Adrenal gland (tissue), 12 donors: ENCODE data around the gene ARHGEF10L. TPM values are rescaled to one million over a fixed set of nuclear protein-coding genes. Genes with fewer than 3 reads are reported as not detected.

Experiments
- DNase-seq, 7 donors: peaks; one replicate each; pipeline ENCODE4 v3.0.0-alpha.2; 2019 to 2020
- H3K27ac ChIP-seq, 5 donors: fragments of 200-600 bp; sonication (generic) in 4 of 5; 1 replicate in 3 of 5; 2 replicates in 2 of 5; pipeline versions ENCODE4 v1.5.1 to v1.8.0; 2016 to 2020; ENCODE audit warnings: mild to moderate bottlenecking in 1 of 5
- H3K27me3 ChIP-seq: fragments of 200-600 bp; 2 replicates; pipeline ENCODE4 v1.8.0; 2021
- H3K36me3 ChIP-seq, 2 donors: fragments of 200-600 bp; replicated peaks in 1 of 2; 1 replicate in 1 of 2; 2 replicates in 1 of 2; pipeline versions ENCODE4 v1.5.1 to v1.8.0; 2018 to 2022
- H3K4me1 ChIP-seq, 2 donors: fragments of 200-600 bp; replicated peaks in 1 of 2; 1 replicate in 1 of 2; 2 replicates in 1 of 2; pipeline versions ENCODE4 v1.5.1 to v1.8.0; 2018 to 2021
- H3K4me3 ChIP-seq, 4 donors: fragments of 200-600 bp; sonication (generic) in 3 of 4; one replicate each; pipeline ENCODE4 v1.5.1; 2016 to 2018
- H3K9me3 ChIP-seq, 3 donors: fragments of 200-600 bp; sonication (generic) in 1 of 3; replicated peaks in 1 of 3; 1 replicate in 2 of 3; 2 replicates in 1 of 3; pipeline versions ENCODE4 v1.5.1 to v1.8.0; 2016 to 2021
- CTCF ChIP-seq, 6 experiments: fragments of 450-650 bp in 4 of 6; fragments of 200-600 bp in 2 of 6; sonication (generic) in 1 of 6; IDR thresholded peaks; 1 replicate in 5 of 6; 2 replicates in 1 of 6; pipeline versions ENCODE4 v1.5.1 to v1.8.0; 2016 to 2021; ENCODE audit warnings: antibody characterized with exemption in 6 of 6, mild to moderate bottlenecking in 2 of 6, moderate library complexity in 1 of 6
- POLR2A ChIP-seq, 2 donors: fragments of 450-650 bp; IDR thresholded peaks; one replicate each; pipeline ENCODE4 v1.6.1; 2017; ENCODE audit warnings: antibody characterized with exemption in 2 of 2, mild to moderate bottlenecking in 2 of 2, moderate library complexity in 1 of 2
- WGBS, 4 donors: extraction: QIAGEN DNeasy Blood & Tissue Kit in 2 of 4; methylation state at CpG; one replicate each; pipeline versions ENCODE4 v1.1.5 to v1.1.7; 2013 to 2017; 5-methylcytosine and 5-hydroxymethylcytosine counted together
- intact Hi-C, 2 donors: fragments of 100-400 bp; cut with DNase I; formaldehyde crosslinking; loops; one replicate each; pipeline versions ENCODE4 v1.14.1 to v1.15.0; 2022 to 2023
- polyA plus RNA-seq, 3 donors: library from polyadenylated mRNA; stranded (reverse); fragments of 200-250 nt in 2 of 3; fragments of 350-450 nt in 1 of 3; fragmentation: Illumina TruSeq in 1 of 3; extraction: RNeasy Lipid Tissue Mini Kit (QIAGEN cat#74804) in 1 of 3; gene quantifications; one replicate each; pipeline ENCODE4 v1.2.3, GENCODE V29; 2013 to 2014
- total RNA-seq, 9 donors: library from RNA; depleted of rRNA in 4 of 9; stranded (reverse); fragments of >200 nt in 4 of 9; fragments of 120-200 nt in 1 of 9; fragmentation: NEBNext Ultra II Directional in 1 of 9; extraction: Animal tissue kit (Norgen Biotek cat#: 25700) in 1 of 9; gene quantifications; one replicate each; pipeline versions ENCODE4 v1.1.0 to v1.2.4, GENCODE V29; 2013 to 2023
- donor health status: healthy with polysubstance abuse.
- donor health status: Bipolar disorder and iron deficiency.
- donor health status: DM: yes; HTN: yes; CAD: no.
- donor health status: DM: no; HTN: no; CAD: no.
- donor health status: DM: no; HTN: no; CAD: no.
- donor health status: DM: yes; HTN: yes; CAD: no.

ARHGEF10L gene
- total and polyA plus RNA-seq, 12 donors, result 1.7 to 54.9 (median 30.1) TPM

- Histone ChIP-seq H3K27me3 (no peaks in the 10 kb centered on the region), H3K36me3 (peaks cover 0 to 36% of the 10 kb centered on the region in 2 donors), H3K27ac (peak overlapping the region in 2 of 5 donors; percentile 44 to 76), H3K9me3 (no peaks in the 10 kb centered on the region), H3K4me1 (peaks cover 0 to 7% of the 10 kb centered on the region in 2 donors), H3K4me3 (no peak overlapping the region)
- no peak for DNase-seq
- no peak for TF ChIP-seq POLR2A (IDR thresholded peaks at IDR 0.05)
- peak in 3 of 6 experiments; percentile 8 to 22 (median 20) for TF ChIP-seq CTCF (IDR thresholded peaks at IDR 0.05)
- intact Hi-C loops, result no loop called here
- 78 to 85% (median 81%) methylated on average over 10 to 11 of the region's 11 CpGs for WGBS, 4 donors
These were observed 90.0 kb downstream of the ARHGEF10L start for GRCh38 chr1:17629460-17629859.

- Histone ChIP-seq H3K27me3 (no peaks in the 10 kb centered on the region), H3K4me3 (no peak overlapping the region), H3K9me3 (no peaks in the 10 kb centered on the region), H3K36me3 (peaks cover 0 to 44% of the 10 kb centered on the region in 2 donors), H3K27ac (peak overlapping the region in 2 of 5 donors; percentile 61 to 76), H3K4me1 (peaks cover 0 to 4% of the 10 kb centered on the region in 2 donors)
- TF ChIP-seq POLR2A (IDR thresholded peaks at IDR 0.05) (no peak), CTCF (IDR thresholded peaks at IDR 0.05) (no peak)
- 67 to 83% (median 73%) methylated on average over 12 to 16 of the region's 16 CpGs for WGBS, 4 donors
- peak in 6 of 7 donors; percentile 38 to 79 (median 64) for DNase-seq
- intact Hi-C loops, result no loop called here
These were observed 90.7 kb downstream of the ARHGEF10L start for GRCh38 chr1:17630048-17630830.

GRCh38 chr1:17630986-17631385 is 91.5 kb downstream of the ARHGEF10L start:
- WGBS, 4 donors, result 54 to 71% (median 70%) methylated on average over 6 of the region's 6 CpGs
- Histone ChIP-seq H3K27me3 (no peaks in the 10 kb centered on the region), H3K9me3 (no peaks in the 10 kb centered on the region), H3K4me3 (no peak overlapping the region), H3K36me3 (peaks cover 0 to 49% of the 10 kb centered on the region in 2 donors), H3K4me1 (peaks cover 0 to 4% of the 10 kb centered on the region in 2 donors), H3K27ac (peak overlapping the region in 2 of 5 donors; percentile 61 to 74)
- TF ChIP-seq CTCF (IDR thresholded peaks at IDR 0.05), result no peak
- TF ChIP-seq POLR2A (IDR thresholded peaks at IDR 0.05), result no peak
- intact Hi-C loops, result no loop called here
- no peak for DNase-seq

- H3K4me1 ChIP-seq, result peaks cover 0 to 7% of the 10 kb centered on the region in 2 donors
- H3K4me3 ChIP-seq, result no peak overlapping the region
- TF ChIP-seq POLR2A (IDR thresholded peaks at IDR 0.05) (no peak), CTCF (IDR thresholded peaks at IDR 0.05) (no peak)
- no peak for DNase-seq
- no peaks in the 10 kb centered on the region for H3K9me3 ChIP-seq
- H3K36me3 ChIP-seq, result peaks cover 0 to 50% of the 10 kb centered on the region in 2 donors
- WGBS, 4 donors, result 89 to 100% (median 94%) methylated on average over 3 to 8 of the region's 8 CpGs
- no peaks in the 10 kb centered on the region for H3K27me3 ChIP-seq
- intact Hi-C loops, result no loop called here
- peak overlapping the region in 2 of 5 donors; percentile 61 to 74 for H3K27ac ChIP-seq
These were observed 91.9 kb downstream of the ARHGEF10L start for GRCh38 chr1:17631410-17631809.
